ENCODE measurements around the gene MMEL1. TPM values are rescaled to one million over a fixed set of nuclear protein-coding genes. Genes with fewer than 3 reads are reported as not detected.
A peak's percentile ranks its signal among the peaks of the same experiment; 100 is the strongest.

MMEL1 gene
- total and polyA plus RNA-seq, 2 of the 13 experiments (the other 11 are each of a cell fraction or from before 2014, with no cell fraction given) = 0.48 TPM; not detected in 1

- TF ChIP-seq YY1 (IDR thresholded peaks at IDR 0.05; ENCODE audit: insufficient read depth, insufficient replicate concordance, low read depth, low read length) (no peak), MAFG (CRISPR knock-in tag; IDR thresholded peaks at IDR 0.05) (no peak), ZNF407 (CRISPR knock-in tag; IDR thresholded peaks at IDR 0.05; ENCODE audit: not compliant biosample characterization) (no peak), CREBL2 (CRISPR knock-in tag; IDR thresholded peaks at IDR 0.05; ENCODE audit: borderline replicate concordance) (no peak), KLF6 (CRISPR knock-in tag; IDR thresholded peaks at IDR 0.05) (no peak), ZNF275 (CRISPR knock-in tag; IDR thresholded peaks at IDR 0.05; ENCODE audit: borderline replicate concordance) (0 out of 2 replicates have a peak, but pooled peaks have one; percentile 19), ZSCAN25 (CRISPR knock-in tag; IDR thresholded peaks at IDR 0.05) (no peak), AGO2 (optimal IDR thresholded peaks at IDR 0.05; ENCODE audit: low read depth, low read length) (no peak), PBX3 (CRISPR knock-in tag; IDR thresholded peaks at IDR 0.05; ENCODE audit: borderline replicate concordance) (no peak), RORA (CRISPR knock-in tag; IDR thresholded peaks at IDR 0.05) (no peak), ZNF343 (CRISPR knock-in tag; IDR thresholded peaks at IDR 0.05) (no peak), ETV5 (CRISPR knock-in tag; IDR thresholded peaks at IDR 0.05; ENCODE audit: borderline replicate concordance) (no peak), FOSL1 (CRISPR knock-in tag; IDR thresholded peaks at IDR 0.05; ENCODE audit: borderline replicate concordance) (no peak), ZNF569 (CRISPR knock-in tag; IDR thresholded peaks at IDR 0.05; ENCODE audit: borderline replicate concordance) (no peak), ZMYM2 (CRISPR knock-in tag; IDR thresholded peaks at IDR 0.05) (no peak), EHMT2 (IDR thresholded peaks at IDR 0.05; ENCODE audit: borderline replicate concordance, low read depth, low read length) (no peak), MYNN (CRISPR knock-in tag; IDR thresholded peaks at IDR 0.05; ENCODE audit: low read depth) (no peak), ZNF546 (CRISPR knock-in tag; conservative IDR thresholded peaks at IDR 0.05) (0 out of 2 replicates have a peak, but pooled peaks have one; percentile 17)
Observed at GRCh38 chr1:2587071-2587859, 45.6 kb downstream of the MMEL1 start (continued).

All from HepG2 (cell line).